ENCODE data around the gene CMTM7. TPM values are rescaled to one million over a fixed set of nuclear protein-coding genes. Genes with fewer than 3 reads are reported as not detected.

CMTM7 gene
- total RNA-seq, 1 donor from 2014 or later: 18.0 TPM

DNA sequence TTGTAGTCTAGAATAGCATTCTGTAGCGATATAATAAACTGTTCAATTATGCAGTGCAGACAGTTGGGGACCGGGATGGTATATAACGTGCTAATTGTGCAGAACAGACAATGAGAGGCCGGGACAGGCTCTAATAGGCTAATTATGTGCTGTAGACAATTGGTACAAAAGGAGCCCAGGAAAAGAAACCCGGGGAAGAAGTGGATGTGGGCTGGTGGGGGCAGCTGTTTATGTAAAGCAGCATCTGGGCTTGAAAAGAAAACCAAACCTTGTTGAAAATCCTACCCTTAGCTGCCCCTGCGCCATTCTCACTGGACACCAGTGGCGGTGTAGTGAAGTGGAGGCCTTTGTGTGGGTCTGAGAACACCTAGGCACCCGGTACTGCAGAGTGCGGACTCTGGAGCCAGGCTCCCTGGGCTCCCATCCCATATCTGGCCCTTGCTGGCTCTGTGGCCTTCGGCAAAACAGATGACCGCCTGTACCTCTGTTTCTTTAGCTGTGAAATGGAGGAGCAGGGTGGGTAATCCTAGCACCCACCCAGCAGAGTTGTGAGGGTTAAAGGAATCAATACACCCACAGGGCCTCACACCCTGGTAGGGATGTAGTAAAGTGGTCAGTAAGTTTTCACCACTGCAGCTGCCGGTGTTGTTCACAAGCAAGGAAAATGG, 59.5 kb downstream of the CMTM7 start:
- Mint-ChIP-seq H3K4me1 (peaks cover 16% of the 10 kb centered on the region), H3K9me3 (peaks cover 11% of the 10 kb centered on the region), H3K36me3 (peaks cover 16% of the 10 kb centered on the region), H3K4me3 (no peak overlapping the region), H3K27me3 (ENCODE audit: low read depth) (no peaks in the 10 kb centered on the region), H3K27ac (no peak overlapping the region)
- TF ChIP-seq, protein P1, sequence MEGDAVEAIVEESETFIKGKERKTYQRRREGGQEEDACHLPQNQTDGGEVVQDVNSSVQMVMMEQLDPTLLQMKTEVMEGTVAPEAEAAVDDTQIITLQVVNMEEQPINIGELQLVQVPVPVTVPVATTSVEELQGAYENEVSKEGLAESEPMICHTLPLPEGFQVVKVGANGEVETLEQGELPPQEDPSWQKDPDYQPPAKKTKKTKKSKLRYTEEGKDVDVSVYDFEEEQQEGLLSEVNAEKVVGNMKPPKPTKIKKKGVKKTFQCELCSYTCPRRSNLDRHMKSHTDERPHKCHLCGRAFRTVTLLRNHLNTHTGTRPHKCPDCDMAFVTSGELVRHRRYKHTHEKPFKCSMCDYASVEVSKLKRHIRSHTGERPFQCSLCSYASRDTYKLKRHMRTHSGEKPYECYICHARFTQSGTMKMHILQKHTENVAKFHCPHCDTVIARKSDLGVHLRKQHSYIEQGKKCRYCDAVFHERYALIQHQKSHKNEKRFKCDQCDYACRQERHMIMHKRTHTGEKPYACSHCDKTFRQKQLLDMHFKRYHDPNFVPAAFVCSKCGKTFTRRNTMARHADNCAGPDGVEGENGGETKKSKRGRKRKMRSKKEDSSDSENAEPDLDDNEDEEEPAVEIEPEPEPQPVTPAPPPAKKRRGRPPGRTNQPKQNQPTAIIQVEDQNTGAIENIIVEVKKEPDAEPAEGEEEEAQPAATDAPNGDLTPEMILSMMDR (IDR thresholded peaks at IDR 0.05; ENCODE audit: unreplicated experiment): no peak
- no peak for DNase-seq (ENCODE audit: low spot score in 2 of 2, unreplicated experiment in 2 of 2)

DNA sequence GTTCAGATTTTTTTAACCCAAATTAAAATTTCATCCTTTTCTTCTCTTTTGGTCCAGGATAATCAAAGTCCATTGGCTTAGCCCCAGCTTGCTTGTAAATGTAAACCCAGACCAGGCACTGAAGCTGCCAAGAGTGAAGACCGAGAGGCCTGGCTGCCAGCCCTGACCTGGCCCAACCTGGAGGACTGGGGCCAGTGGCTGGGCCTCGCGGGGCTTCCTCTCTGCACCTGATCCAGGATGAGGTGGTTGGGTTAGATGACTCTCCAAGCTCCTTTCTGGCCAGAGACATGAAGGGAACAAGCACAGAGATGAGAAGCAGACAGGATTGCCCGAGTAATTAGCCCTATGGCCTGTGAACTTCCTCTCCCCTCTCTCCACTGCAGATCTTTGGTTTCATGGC, 60.4 kb downstream of the CMTM7 start:
- Mint-ChIP-seq H3K27me3 (ENCODE audit: low read depth) (no peaks in the 10 kb centered on the region), H3K9me3 (peaks cover 7% of the 10 kb centered on the region), H3K4me1 (peaks cover 18% of the 10 kb centered on the region), H3K4me3 (no peak overlapping the region), H3K27ac (no peak overlapping the region), H3K36me3 (peaks cover 7% of the 10 kb centered on the region)
- no peak for DNase-seq (ENCODE audit: low spot score in 2 of 2, unreplicated experiment in 2 of 2)
- TF ChIP-seq, protein P1 (IDR thresholded peaks at IDR 0.05; ENCODE audit: unreplicated experiment): no peak

DNA sequence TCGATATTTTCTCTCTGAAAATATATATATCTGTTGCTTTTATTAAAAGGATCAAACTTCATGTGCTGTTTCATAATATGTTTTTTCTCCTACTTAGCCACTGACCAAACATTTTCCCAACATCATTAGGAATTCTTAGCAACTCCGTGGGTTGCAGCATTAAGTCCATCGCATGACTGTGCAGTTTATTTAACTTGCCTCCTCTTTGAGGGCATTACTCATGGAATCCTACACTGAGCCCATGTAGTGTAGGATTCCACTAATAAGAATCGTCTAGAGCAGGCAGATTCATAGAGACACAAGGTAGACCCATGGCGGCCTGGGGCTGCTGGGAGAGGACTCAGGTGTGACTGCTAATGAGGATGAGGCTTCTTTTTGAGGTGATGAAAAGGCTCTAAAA, 61.7 kb downstream of the CMTM7 start:
- Mint-ChIP-seq H3K4me1 (peaks cover 26% of the 10 kb centered on the region), H3K9me3 (no peaks in the 10 kb centered on the region), H3K4me3 (no peak overlapping the region), H3K27ac (no peak overlapping the region), H3K36me3 (peaks cover 3% of the 10 kb centered on the region), H3K27me3 (ENCODE audit: low read depth) (no peaks in the 10 kb centered on the region)
- TF ChIP-seq, protein P1 (IDR thresholded peaks at IDR 0.05; ENCODE audit: unreplicated experiment): no peak
- no peak for DNase-seq (ENCODE audit: low spot score in 2 of 2, unreplicated experiment in 2 of 2)

DNA sequence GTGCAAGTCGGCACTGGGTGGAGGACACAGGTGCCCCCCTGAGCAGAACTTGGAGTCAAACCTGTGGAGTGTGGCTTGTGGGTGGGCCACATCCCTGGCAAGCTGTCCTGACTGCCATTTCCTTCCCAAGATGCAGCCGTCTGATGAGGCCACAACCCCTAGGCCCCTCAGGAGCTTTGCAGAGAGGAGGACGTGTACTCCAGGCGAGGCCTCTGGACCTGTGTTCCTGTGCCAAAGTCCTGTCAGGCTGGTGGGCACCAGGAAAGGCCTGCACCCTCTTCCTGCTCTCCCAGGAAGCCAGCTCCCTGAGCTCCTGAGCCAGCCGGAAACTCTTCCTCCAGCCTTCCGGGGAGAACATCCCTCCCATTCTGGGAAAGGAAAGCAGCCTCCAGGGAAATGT, 62.5 kb downstream of the CMTM7 start:
- H3K4me3 Mint-ChIP-seq: no peak overlapping the region
- peaks cover 3% of the 10 kb centered on the region for H3K36me3 Mint-ChIP-seq
- no peaks in the 10 kb centered on the region for H3K27me3 Mint-ChIP-seq (ENCODE audit: low read depth)
- no peak for DNase-seq (ENCODE audit: low spot score in 2 of 2, unreplicated experiment in 2 of 2)
- TF ChIP-seq, protein P1 (IDR thresholded peaks at IDR 0.05; ENCODE audit: unreplicated experiment): no peak
- H3K27ac Mint-ChIP-seq: no peak overlapping the region
- H3K4me1 Mint-ChIP-seq: peaks cover 26% of the 10 kb centered on the region
- H3K9me3 Mint-ChIP-seq: no peaks in the 10 kb centered on the region

DNA sequence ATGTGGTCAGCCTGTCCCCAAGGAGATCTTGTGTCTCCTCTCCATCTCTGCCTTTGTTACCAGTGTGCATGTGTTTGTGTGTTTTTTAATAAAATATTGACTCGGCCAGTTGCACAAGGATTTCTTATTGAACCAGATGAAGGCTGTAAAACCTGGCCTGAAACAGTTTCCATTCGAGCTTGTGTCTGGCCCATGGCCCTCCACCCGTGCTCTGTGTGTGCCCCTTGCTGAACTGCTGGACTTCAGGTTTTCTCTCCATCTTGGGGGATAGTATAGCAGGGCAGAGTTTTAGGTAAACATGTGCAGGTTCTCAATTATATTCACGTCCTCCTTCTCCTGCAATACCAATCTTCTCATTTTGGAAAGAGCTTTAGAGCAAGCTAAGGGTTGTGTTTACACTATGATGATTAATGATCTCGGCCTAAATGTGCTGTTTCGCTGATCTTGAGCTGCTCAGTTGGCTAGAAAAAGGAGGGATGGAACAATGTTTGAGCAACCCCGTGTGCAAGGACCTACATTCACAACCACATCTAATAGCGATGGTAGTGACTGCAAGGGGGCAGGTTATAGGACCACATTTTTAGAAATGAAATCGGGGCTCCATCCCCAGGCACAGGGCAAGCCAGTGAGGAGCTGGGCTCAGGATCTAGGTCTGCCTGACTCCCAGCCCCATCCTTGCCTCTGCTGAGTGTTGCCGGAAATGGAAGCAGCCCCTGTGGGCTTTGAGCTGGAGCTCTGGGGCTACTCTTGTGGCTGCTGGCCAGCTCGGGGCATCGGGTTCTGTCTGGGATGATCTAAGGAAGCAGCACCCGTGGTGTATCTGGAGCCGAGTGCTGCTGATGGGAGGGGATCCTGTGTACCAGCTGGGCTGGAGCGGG, 63.3 kb downstream of the CMTM7 start:
- Mint-ChIP-seq H3K27me3 (ENCODE audit: low read depth) (no peaks in the 10 kb centered on the region), H3K27ac (no peak overlapping the region), H3K36me3 (peaks cover 3% of the 10 kb centered on the region), H3K9me3 (no peaks in the 10 kb centered on the region), H3K4me3 (no peak overlapping the region), H3K4me1 (peaks cover 29% of the 10 kb centered on the region)
- DNase-seq (ENCODE audit: low spot score in 2 of 2, unreplicated experiment in 2 of 2): no peak
- TF ChIP-seq, protein P1 (IDR thresholded peaks at IDR 0.05; ENCODE audit: unreplicated experiment): no peak

Measured in mesothelial cell of epicardium (in vitro differentiated cells).